Naive B cell (primary cell): Measurements from ENCODE around the gene GCK. TPM values are rescaled to one million over a fixed set of nuclear protein-coding genes. Genes with fewer than 3 reads are reported as not detected.
A peak's percentile ranks its signal among the peaks of the same experiment; 100 is the strongest.

Experiments
- ATAC-seq, 2 donors: fragments of 150-1000 bp; cut with Tn5 transposase; 2 replicates each; pipeline ENCODE4 v1.10.0; 2021; ENCODE audit warnings: low read depth in 2 of 2, mild to moderate bottlenecking in 2 of 2, moderate library complexity in 2 of 2
- DNase-seq: peaks from one replicate; pipeline ENCODE4 v3.0.0; 2022
- H3K27ac Mint-ChIP-seq, 6 donors: one replicate each; pipeline ENCODE4 v1.8.0; 2020 to 2022; ENCODE audit warnings: mild to moderate bottlenecking in 6 of 6, mixed read lengths in 6 of 6, moderate library complexity in 5 of 6, inconsistent platforms in 2 of 6
- H3K27me3 Mint-ChIP-seq, 3 donors: one replicate each; pipeline ENCODE4 v1.8.0; 2021 to 2022; ENCODE audit warnings: mixed read lengths in 3 of 3, mild to moderate bottlenecking in 1 of 3
- H3K36me3 Mint-ChIP-seq, 2 donors: one replicate each; pipeline ENCODE4 v1.8.0; 2020 to 2022; ENCODE audit warnings: mixed read lengths in 2 of 2, inconsistent platforms in 1 of 2, mild to moderate bottlenecking in 1 of 2
- H3K4me1 Mint-ChIP-seq, 3 donors: one replicate each; pipeline ENCODE4 v1.8.0; 2020 to 2022; ENCODE audit warnings: mixed read lengths in 3 of 3, inconsistent platforms in 1 of 3, mild to moderate bottlenecking in 1 of 3, moderate library complexity in 1 of 3
- H3K4me3 Mint-ChIP-seq, 8 donors: one replicate each; pipeline ENCODE4 v1.8.0; 2020 to 2022; ENCODE audit warnings: mild to moderate bottlenecking in 8 of 8, mixed read lengths in 8 of 8, moderate library complexity in 8 of 8, inconsistent platforms in 2 of 8
- H3K9me3 Mint-ChIP-seq, 7 donors: one replicate each; pipeline ENCODE4 v1.8.0; 2020 to 2022; ENCODE audit warnings: mixed read lengths in 7 of 7, mild to moderate bottlenecking in 5 of 7, inconsistent platforms in 2 of 7, moderate library complexity in 1 of 7
- polyA plus RNA-seq, 6 donors: library from polyadenylated mRNA; unstranded; fragments of 300-500 nt; fragmentation: Illumina TruSeq; gene quantifications; one replicate each; pipeline ENCODE4 v1.2.3, GENCODE V29; 2021; ENCODE audit warnings: low read depth in 6 of 6

Gene GCK
- polyA plus RNA-seq, 6 donors from 2014 or later = 0.29 to 4.5 (median 0.45) TPM

DNA sequence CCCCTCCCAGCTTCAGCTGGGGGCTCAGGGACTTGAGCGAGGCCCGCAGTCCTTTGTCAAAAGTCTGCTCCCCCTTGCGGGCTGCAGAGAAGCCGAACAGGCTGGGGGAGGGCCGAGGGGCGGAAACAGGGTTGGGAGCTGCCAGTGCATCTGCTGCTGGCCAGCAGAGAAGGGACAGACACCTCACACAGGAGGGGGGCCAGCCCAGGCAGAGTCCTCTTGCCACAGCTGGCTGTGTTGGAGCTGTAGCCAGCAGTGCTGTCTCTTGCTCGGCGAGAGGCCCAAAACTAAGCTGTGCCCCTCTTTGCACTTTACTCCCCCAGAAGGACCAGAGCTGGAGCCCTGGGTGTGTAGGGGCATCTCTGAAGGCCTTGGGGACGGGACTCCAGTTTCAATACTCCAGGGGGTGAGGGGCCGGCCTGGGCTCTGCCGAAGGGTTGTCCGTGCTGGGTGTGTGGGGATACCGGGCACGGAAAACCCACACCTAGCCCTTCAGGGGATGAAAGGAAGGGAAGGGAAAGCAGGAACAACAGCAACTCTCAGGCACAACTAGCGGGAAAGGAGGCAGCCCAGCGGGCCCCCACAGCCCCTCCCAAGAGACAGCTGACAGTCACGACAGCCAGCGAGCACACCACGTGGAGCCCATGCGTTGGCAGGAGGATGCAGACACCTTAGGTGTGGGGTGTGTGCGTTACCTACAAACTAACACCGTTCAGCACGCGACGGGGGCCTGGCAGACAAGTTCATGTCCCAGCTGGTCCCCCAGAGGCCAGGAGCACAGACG, 29.4 kb upstream of the GCK start:
- Mint-ChIP-seq H3K27me3 (peaks cover 0 to 7% (median 2%) of the 10 kb centered on the region in 3 donors), H3K36me3 (no peaks in the 10 kb centered on the region), H3K4me1 (peaks cover 10 to 11% (median 10%) of the 10 kb centered on the region in 3 donors), H3K9me3 (no peaks in the 10 kb centered on the region), H3K4me3 (no peak overlapping the region), H3K27ac (no peak overlapping the region)
- DNase-seq (no peak), ATAC-seq (no peak)

DNA sequence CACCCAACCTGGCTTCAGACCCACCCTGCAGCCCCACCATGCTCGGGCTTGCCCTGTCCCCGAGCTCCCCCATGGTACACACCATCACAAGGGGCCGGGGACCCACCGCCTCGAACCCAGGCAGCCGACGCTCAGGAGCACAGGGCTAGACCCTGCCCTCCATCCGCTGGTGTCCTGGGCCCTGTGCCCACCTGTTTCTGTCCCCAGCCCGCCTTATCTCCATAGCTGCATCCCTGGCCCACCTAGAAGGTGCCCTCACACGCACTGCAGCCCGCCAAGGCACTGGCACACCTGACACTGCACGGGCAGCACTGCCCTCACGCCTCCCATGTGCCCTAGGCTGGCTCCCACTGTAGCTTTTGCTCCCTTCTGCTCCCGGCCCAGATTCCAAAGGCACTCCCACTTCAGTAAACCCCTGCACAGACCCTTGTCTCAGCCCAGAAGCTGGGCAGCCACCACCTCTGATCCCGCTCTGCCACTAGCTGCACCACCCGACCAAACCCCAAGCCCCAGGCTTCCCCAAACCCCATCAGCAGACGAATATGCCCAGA, 28.7 kb upstream of the GCK start:
- DNase-seq (no peak), ATAC-seq (no peak)
- Mint-ChIP-seq H3K9me3 (no peaks in the 10 kb centered on the region), H3K4me1 (peaks cover 10 to 12% (median 11%) of the 10 kb centered on the region in 3 donors), H3K27ac (no peak overlapping the region), H3K27me3 (peaks cover 0 to 4% (median 0%) of the 10 kb centered on the region in 3 donors), H3K4me3 (no peak overlapping the region), H3K36me3 (no peaks in the 10 kb centered on the region)

GRCh38 chr7:44217223-44217714, 28.0 kb upstream of the GCK start:
- peaks cover 10 to 12% (median 11%) of the 10 kb centered on the region in 3 donors for H3K4me1 Mint-ChIP-seq
- H3K27me3 Mint-ChIP-seq = no peaks in the 10 kb centered on the region
- DNase-seq (no peak), ATAC-seq (no peak)
- no peak overlapping the region for H3K4me3 Mint-ChIP-seq
- no peak overlapping the region for H3K27ac Mint-ChIP-seq
- H3K36me3 Mint-ChIP-seq = peaks cover 0 to under 1% of the 10 kb centered on the region in 2 donors
- no peaks in the 10 kb centered on the region for H3K9me3 Mint-ChIP-seq

GRCh38 chr7:44216521-44217222, 27.4 kb upstream of the GCK start:
- Mint-ChIP-seq H3K27ac (peak overlapping the region in 1 of 6 donors; percentile 56), H3K27me3 (no peaks in the 10 kb centered on the region), H3K4me1 (peaks cover 10 to 12% (median 11%) of the 10 kb centered on the region in 3 donors), H3K9me3 (no peaks in the 10 kb centered on the region), H3K36me3 (peaks cover 0 to 6% of the 10 kb centered on the region in 2 donors), H3K4me3 (no peak overlapping the region)
- DNase-seq (no peak), ATAC-seq (no peak)

- peak overlapping the region in 1 of 6 donors; percentile 16 for H3K27ac Mint-ChIP-seq
- DNase-seq (no peak), ATAC-seq (no peak)
- H3K36me3 Mint-ChIP-seq = peaks cover 0 to 12% of the 10 kb centered on the region in 2 donors
- H3K4me3 Mint-ChIP-seq = no peak overlapping the region
- H3K4me1 Mint-ChIP-seq = peaks cover 10 to 12% (median 11%) of the 10 kb centered on the region in 3 donors
- H3K9me3 Mint-ChIP-seq = no peaks in the 10 kb centered on the region
- no peaks in the 10 kb centered on the region for H3K27me3 Mint-ChIP-seq
Measured at GRCh38 chr7:44216019-44216418, 26.8 kb upstream of the GCK start.

- Mint-ChIP-seq H3K27me3 (no peaks in the 10 kb centered on the region), H3K9me3 (no peaks in the 10 kb centered on the region), H3K4me1 (peaks cover 10 to 12% (median 11%) of the 10 kb centered on the region in 3 donors), H3K36me3 (peaks cover 0 to 12% of the 10 kb centered on the region in 2 donors), H3K4me3 (no peak overlapping the region), H3K27ac (peak overlapping the region in 1 of 6 donors; percentile 19)
- no peak for ATAC-seq
- DNase-seq = no peak
Measured at GRCh38 chr7:44215531-44215930, 26.3 kb upstream of the GCK start.

DNA sequence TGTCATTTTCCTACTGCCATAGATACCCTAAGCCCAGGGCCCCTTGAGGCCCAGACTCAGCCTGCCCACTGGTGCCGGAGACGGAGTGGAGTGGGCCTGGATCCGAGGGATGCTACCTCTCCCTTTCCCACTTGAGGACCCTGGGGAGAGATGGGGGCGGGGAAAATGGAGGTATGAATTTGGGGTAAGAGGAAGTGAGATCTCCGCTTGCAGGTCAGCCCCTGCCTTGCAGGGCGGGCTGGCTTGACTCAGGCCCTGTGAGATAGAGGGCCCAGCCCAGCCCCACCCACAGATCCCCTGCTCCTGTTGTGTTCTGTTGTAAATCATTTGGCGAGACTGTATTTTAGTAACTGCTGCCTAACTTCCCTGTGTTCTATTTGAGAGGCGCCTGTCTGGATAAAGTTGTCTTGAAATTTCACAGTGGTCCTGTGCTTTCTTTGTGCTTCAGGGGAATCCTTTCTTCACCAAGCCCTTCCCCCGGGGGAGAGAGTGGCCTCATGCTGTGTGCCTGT, 24.7 kb upstream of the GCK start:
- Mint-ChIP-seq H3K27me3 (no peaks in the 10 kb centered on the region), H3K9me3 (no peaks in the 10 kb centered on the region), H3K36me3 (peaks cover 7 to 19% of the 10 kb centered on the region in 2 donors), H3K27ac (peak overlapping the region; percentile 57 to 88 (median 67)), H3K4me1 (peaks cover 10 to 12% (median 11%) of the 10 kb centered on the region in 3 donors), H3K4me3 (no peak overlapping the region)
- no peak for ATAC-seq
- no peak for DNase-seq

GRCh38 chr7:44213206-44213876, 24.1 kb upstream of the GCK start:
- DNase-seq (no peak), ATAC-seq (no peak)
- peak overlapping the region in 2 of 6 donors; percentile 50 to 57 for H3K27ac Mint-ChIP-seq
- no peak overlapping the region for H3K4me3 Mint-ChIP-seq
- H3K27me3 Mint-ChIP-seq = no peaks in the 10 kb centered on the region
- H3K36me3 Mint-ChIP-seq = peaks cover 11 to 25% of the 10 kb centered on the region in 2 donors
- no peaks in the 10 kb centered on the region for H3K9me3 Mint-ChIP-seq
- peaks cover 10 to 12% (median 11%) of the 10 kb centered on the region in 3 donors for H3K4me1 Mint-ChIP-seq

GRCh38 chr7:44212581-44213184, 23.4 kb upstream of the GCK start:
- no peak for ATAC-seq
- H3K4me1 Mint-ChIP-seq = peaks cover 10 to 12% (median 11%) of the 10 kb centered on the region in 3 donors
- no peaks in the 10 kb centered on the region for H3K27me3 Mint-ChIP-seq
- H3K27ac Mint-ChIP-seq = peak overlapping the region in 2 of 6 donors; percentile 21 to 28
- H3K36me3 Mint-ChIP-seq = peaks cover 11 to 26% of the 10 kb centered on the region in 2 donors
- H3K4me3 Mint-ChIP-seq = no peak overlapping the region
- no peaks in the 10 kb centered on the region for H3K9me3 Mint-ChIP-seq
- DNase-seq = no peak

DNA sequence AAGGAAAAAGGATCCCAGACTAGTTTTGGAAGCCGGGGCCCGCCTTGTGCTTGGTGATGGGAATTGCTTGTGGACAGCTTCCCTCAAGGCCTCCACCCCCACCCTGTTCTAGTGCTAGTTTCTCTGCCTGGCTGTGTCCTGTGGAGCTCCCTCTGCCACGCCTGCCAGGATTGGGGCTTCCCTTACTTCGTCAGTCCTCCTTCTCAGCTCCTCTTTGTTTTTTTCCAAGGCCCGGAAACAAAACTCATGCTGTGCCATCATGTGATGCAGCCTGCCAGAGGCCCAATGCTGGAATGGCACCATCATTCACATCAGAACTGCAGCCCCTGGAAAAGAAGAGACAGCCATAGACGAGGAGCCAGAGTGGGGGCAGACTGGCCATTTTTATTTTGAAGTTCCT, 22.8 kb upstream of the GCK start:
- no peak for ATAC-seq
- Mint-ChIP-seq H3K27ac (peak overlapping the region in 3 of 6 donors; percentile 24 to 78 (median 28)), H3K4me3 (no peak overlapping the region), H3K9me3 (no peaks in the 10 kb centered on the region), H3K36me3 (peaks cover 11 to 26% of the 10 kb centered on the region in 2 donors), H3K4me1 (peaks cover 10 to 12% (median 11%) of the 10 kb centered on the region in 3 donors), H3K27me3 (no peaks in the 10 kb centered on the region)
- DNase-seq = no peak

GRCh38 chr7:44211126-44211675, 22.0 kb upstream of the GCK start:
- Mint-ChIP-seq H3K36me3 (peaks cover 11 to 33% of the 10 kb centered on the region in 2 donors), H3K27ac (peak overlapping the region in 1 of 6 donors; percentile 49), H3K9me3 (no peaks in the 10 kb centered on the region), H3K4me1 (peaks cover 10 to 12% (median 11%) of the 10 kb centered on the region in 3 donors), H3K4me3 (no peak overlapping the region), H3K27me3 (no peaks in the 10 kb centered on the region)
- no peak for ATAC-seq
- no peak for DNase-seq

GRCh38 chr7:44210107-44210506, 20.9 kb upstream of the GCK start:
- Mint-ChIP-seq H3K4me3 (no peak overlapping the region), H3K27ac (peak overlapping the region in 1 of 6 donors; percentile 71), H3K36me3 (peaks cover 15 to 39% of the 10 kb centered on the region in 2 donors), H3K9me3 (no peaks in the 10 kb centered on the region), H3K4me1 (peaks cover 10 to 14% (median 12%) of the 10 kb centered on the region in 3 donors), H3K27me3 (no peaks in the 10 kb centered on the region)
- no peak for ATAC-seq
- DNase-seq = no peak
